Amniotic stem cell (primary cell): ENCODE results near the gene LZTS3.
"Not testable (repeated sequence)": the region's sequence is repeated elsewhere in the genome, so short reads cannot be mapped to it uniquely, and the experiment has no call there.

Experiments used
- DNase-seq: peaks from one replicate; lab custom pipeline; 2025; lab: John Stamatoyannopoulos, UW

Gene LZTS3

GRCh38 chr20:3135507-3136070, 37.8 kb downstream of the LZTS3 start:
- DNase-seq, result no peak

- no peak for DNase-seq
These were observed 39.2 kb downstream of the LZTS3 start for GRCh38 chr20:3134151-3134550.

- DNase-seq, result no peak
These were observed 40.2 kb downstream of the LZTS3 start for GRCh38 chr20:3133155-3133554.

GRCh38 chr20:3130051-3130600, 43.2 kb downstream of the LZTS3 start:
- no peak for DNase-seq

GRCh38 chr20:3129094-3129493, 44.3 kb downstream of the LZTS3 start:
- no peak for DNase-seq

- DNase-seq, result no peak
These were observed 44.9 kb downstream of the LZTS3 start for GRCh38 chr20:3128275-3128984.

GRCh38 chr20:3126527-3126859, 46.9 kb downstream of the LZTS3 start:
- no peak for DNase-seq

- DNase-seq, result not testable (repeated sequence)
These were observed 47.4 kb downstream of the LZTS3 start for GRCh38 chr20:3125776-3126526.

GRCh38 chr20:3124773-3125560, 48.4 kb downstream of the LZTS3 start:
- DNase-seq, result not testable (repeated sequence)

- DNase-seq, result not testable (repeated sequence)
These were observed 49.2 kb downstream of the LZTS3 start for GRCh38 chr20:3124163-3124562.

- no peak for DNase-seq
These were observed 49.8 kb downstream of the LZTS3 start for GRCh38 chr20:3123542-3123941.

- no peak for DNase-seq
These were observed 51.3 kb downstream of the LZTS3 start for GRCh38 chr20:3121955-3122610.

- no peak for DNase-seq
These were observed 52.0 kb downstream of the LZTS3 start for GRCh38 chr20:3121271-3121911.

GRCh38 chr20:3119044-3119443, 54.3 kb downstream of the LZTS3 start:
- no peak for DNase-seq

- DNase-seq, result peak; percentile 34
These were observed 55.4 kb downstream of the LZTS3 start for GRCh38 chr20:3117839-3118379.

GRCh38 chr20:3116341-3116740, 57.0 kb downstream of the LZTS3 start:
- no peak for DNase-seq

- DNase-seq, result peak; percentile 11
These were observed 57.9 kb downstream of the LZTS3 start for GRCh38 chr20:3115190-3116107.
